HepG2 (cell line): ENCODE results near the gene SRCIN1. TPM values are rescaled to one million over a fixed set of nuclear protein-coding genes. Genes with fewer than 3 reads are reported as not detected.
A peak's percentile ranks its signal among the peaks of the same experiment; 100 is the strongest.

ENCODE experiments used
- CEBPB ChIP-seq: IDR thresholded peaks from 2 replicates; pipeline ENCODE4 v1.6.1; 2011; ENCODE audit warnings: low read depth, low read length, improper control_type of control experiment, borderline replicate concordance
- CHD4 ChIP-seq: fragments of 200-600 bp; sonication (generic); IDR thresholded peaks from 2 replicates; pipeline ENCODE4 v1.7.0; 2017; ENCODE audit warnings: mild to moderate bottlenecking, low read length, borderline replicate concordance
- FOXC1 ChIP-seq: sonication (generic); formaldehyde crosslinking; IDR thresholded peaks from 2 replicates; pipeline ENCODE4 v1.8.0; 2022; ENCODE audit warnings: mild to moderate bottlenecking, missing genetic modification reagents, borderline replicate concordance
- HOXA7 ChIP-seq: sonication (generic); formaldehyde crosslinking; IDR thresholded peaks from 2 replicates; pipeline ENCODE4 v1.8.1; 2022; ENCODE audit warnings: mild to moderate bottlenecking, missing genetic modification reagents, moderate library complexity
- KAT7 ChIP-seq: IDR thresholded peaks from 2 replicates; pipeline ENCODE4 v1.6.1; 2018; ENCODE audit warnings: borderline replicate concordance, missing compliant biosample characterization
- MED13 ChIP-seq: sonication (generic); formaldehyde crosslinking; IDR thresholded peaks from 2 replicates; pipeline ENCODE4 v1.5.0; 2020; ENCODE audit warnings: missing genetic modification reagents
- MZF1 ChIP-seq: sonication (generic); formaldehyde crosslinking; IDR thresholded peaks from 2 replicates; pipeline ENCODE4 v1.8.1; 2023; ENCODE audit warnings: mild to moderate bottlenecking, missing genetic modification reagents, borderline replicate concordance
- PPARG ChIP-seq: conservative IDR thresholded peaks from 2 replicates; pipeline ENCODE4 v1.6.1; 2016; ENCODE audit warnings: missing biosample characterization, missing genetic modification reagents
- RCOR2 ChIP-seq: IDR thresholded peaks from 2 replicates; pipeline ENCODE4 v1.6.1; 2016; ENCODE audit warnings: missing biosample characterization, missing genetic modification reagents
- RFX3 ChIP-seq: IDR thresholded peaks from 2 replicates; pipeline ENCODE4 v1.6.1; 2016; ENCODE audit warnings: missing biosample characterization, missing genetic modification reagents
- RORA ChIP-seq: sonication (generic); formaldehyde crosslinking; IDR thresholded peaks from 2 replicates; pipeline ENCODE4 v1.5.0; 2020; ENCODE audit warnings: mild to moderate bottlenecking, missing genetic modification reagents, moderate library complexity
- SALL2 ChIP-seq: sonication (generic); formaldehyde crosslinking; IDR thresholded peaks from 2 replicates; pipeline ENCODE4 v1.8.1; 2023; ENCODE audit warnings: mild to moderate bottlenecking, missing genetic modification reagents, inconsistent platforms
- SMAD3 ChIP-seq: sonication (generic); formaldehyde crosslinking; IDR thresholded peaks from 2 replicates; pipeline ENCODE4 v1.4.0; 2020; ENCODE audit warnings: missing genetic modification reagents
- TAF15 ChIP-seq: fragments of 200-400 bp; formaldehyde crosslinking; IDR thresholded peaks from one replicate; pipeline ENCODE4 v1.6.1; 2018; ENCODE audit warnings: mild to moderate bottlenecking, low read depth, low read length; ENCODE audit not compliant: poor library complexity, severe bottlenecking
- ZNF3 ChIP-seq: IDR thresholded peaks from 2 replicates; pipeline ENCODE4 v1.7.0; 2017; ENCODE audit warnings: inconsistent platforms
- ZNF720 ChIP-seq: sonication (generic); formaldehyde crosslinking; IDR thresholded peaks from 2 replicates; pipeline ENCODE4 v1.4.0; 2020; ENCODE audit warnings: missing genetic modification reagents
- ZNF768 ChIP-seq: sonication (generic); formaldehyde crosslinking; IDR thresholded peaks from 2 replicates; pipeline ENCODE4 v1.4.0; 2020; ENCODE audit warnings: missing genetic modification reagents
- polyA plus RNA-seq, 8 experiments: library from polyadenylated mRNA; depleted of rRNA in 3 of 8; stranded (reverse) in 7 of 8; unstranded in 1 of 8; fragments of >200 nt; fragmentation: Illumina TruSeq in 4 of 8; extraction: Trizol in 4 of 8; gene quantifications; 2 replicates each; pipeline versions ENCODE4 v1.2.1 to v1.2.3, GENCODE V29; 2011 to 2016; ENCODE audit warnings: low read depth in 4 of 8, missing spikeins in 1 of 8, mixed read lengths in 1 of 8; ENCODE audit not compliant: insufficient read depth in 1 of 8
- total RNA-seq, 5 experiments: library from RNA; depleted of rRNA; stranded (reverse); fragments of >200 nt; fragmentation: Illumina TruSeq; extraction: Trizol; gene quantifications; 2 replicates each; pipeline ENCODE4 v1.2.3, GENCODE V29; 2016; ENCODE audit warnings: low read depth in 1 of 5
- TF ChIP-seq, protein P1 (sequence below): IDR thresholded peaks from 2 replicates; pipeline ENCODE4 v1.6.1; 2016; ENCODE audit warnings: missing compliant biosample characterization, missing genetic modification reagents, borderline replicate concordance
- TF ChIP-seq, protein P2 (sequence below): sonication (generic); formaldehyde crosslinking; IDR thresholded peaks from 2 replicates; pipeline ENCODE4 v1.4.0; 2020; ENCODE audit warnings: mild to moderate bottlenecking, missing genetic modification reagents
- TF ChIP-seq, protein P3 (sequence below): IDR thresholded peaks from 2 replicates; pipeline ENCODE4 v1.6.1; 2018; ENCODE audit warnings: missing genetic modification reagents

Gene SRCIN1
- total and polyA plus RNA-seq, 2 of the 13 experiments (the other 11 are each of a cell fraction or from before 2014, with no cell fraction given), result 1.2 to 9.6 TPM

DNA sequence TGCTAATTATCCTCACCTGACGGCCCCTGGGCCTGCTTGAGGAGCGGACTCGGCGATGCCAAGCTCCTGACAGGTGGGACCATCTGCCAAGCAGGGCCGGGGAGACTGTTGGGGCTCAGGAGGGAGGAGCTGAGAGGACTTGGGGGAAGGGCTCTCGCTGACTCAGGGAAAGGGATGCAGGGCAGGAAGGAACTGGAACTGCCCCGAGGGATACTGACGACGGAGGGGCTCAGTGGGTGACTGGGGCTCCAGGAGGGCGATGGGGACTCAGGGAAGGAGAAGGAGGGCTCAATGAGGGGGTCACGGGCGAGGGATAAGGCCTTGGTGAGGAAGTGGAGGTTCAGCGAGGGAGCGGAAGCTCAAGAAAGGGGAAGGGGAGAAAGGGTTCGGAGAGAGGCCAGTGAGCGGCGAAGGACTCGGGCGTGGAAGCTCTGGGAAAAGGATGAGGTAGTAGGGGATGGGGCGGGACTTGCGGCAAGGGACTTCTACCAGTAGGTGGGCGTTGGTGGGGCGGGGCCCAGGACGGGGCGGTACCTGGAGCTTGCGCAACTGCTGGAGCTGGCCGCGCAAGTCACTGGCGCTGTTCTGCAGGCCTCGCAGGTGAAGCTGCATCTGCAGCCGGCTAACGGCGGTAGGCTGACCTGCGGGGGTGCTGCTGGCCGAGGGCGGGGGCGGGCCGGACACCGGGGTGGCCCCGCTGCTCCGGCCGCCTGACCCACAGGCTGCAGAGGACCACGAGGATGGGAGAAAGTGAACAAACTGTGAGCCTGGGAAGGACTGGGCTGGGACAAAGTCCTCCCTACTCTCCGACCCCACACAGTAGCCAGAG lies 46.5 kb downstream of the SRCIN1 start (continued):
- no peak for TF ChIP-seq SMAD3
- TF ChIP-seq PPARG (CRISPR knock-in tag), result 0 out of 2 replicates have a peak, but pooled peaks have one; percentile 22
- TF ChIP-seq FOXC1 (CRISPR knock-in tag), result no peak; the same call in none of the 2 replicates
- TF ChIP-seq, protein P1, sequence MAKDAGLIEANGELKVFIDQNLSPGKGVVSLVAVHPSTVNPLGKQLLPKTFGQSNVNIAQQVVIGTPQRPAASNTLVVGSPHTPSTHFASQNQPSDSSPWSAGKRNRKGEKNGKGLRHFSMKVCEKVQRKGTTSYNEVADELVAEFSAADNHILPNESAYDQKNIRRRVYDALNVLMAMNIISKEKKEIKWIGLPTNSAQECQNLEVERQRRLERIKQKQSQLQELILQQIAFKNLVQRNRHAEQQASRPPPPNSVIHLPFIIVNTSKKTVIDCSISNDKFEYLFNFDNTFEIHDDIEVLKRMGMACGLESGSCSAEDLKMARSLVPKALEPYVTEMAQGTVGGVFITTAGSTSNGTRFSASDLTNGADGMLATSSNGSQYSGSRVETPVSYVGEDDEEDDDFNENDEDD (CRISPR knock-in tag), result peak; percentile 79; the same call in 1 of the 2 replicates
- peak; percentile 70; the same call in 1 of the 2 replicates for TF ChIP-seq SALL2 (CRISPR knock-in tag)
- TF ChIP-seq KAT7 (CRISPR knock-in tag), result no peak
- TF ChIP-seq RFX3 (CRISPR knock-in tag), result no peak
- TF ChIP-seq CHD4, result no peak
- TF ChIP-seq HOXA7, result no peak
- no peak for TF ChIP-seq RCOR2 (CRISPR knock-in tag)
- TF ChIP-seq CEBPB, result peak; percentile 99
- TF ChIP-seq, protein P2, sequence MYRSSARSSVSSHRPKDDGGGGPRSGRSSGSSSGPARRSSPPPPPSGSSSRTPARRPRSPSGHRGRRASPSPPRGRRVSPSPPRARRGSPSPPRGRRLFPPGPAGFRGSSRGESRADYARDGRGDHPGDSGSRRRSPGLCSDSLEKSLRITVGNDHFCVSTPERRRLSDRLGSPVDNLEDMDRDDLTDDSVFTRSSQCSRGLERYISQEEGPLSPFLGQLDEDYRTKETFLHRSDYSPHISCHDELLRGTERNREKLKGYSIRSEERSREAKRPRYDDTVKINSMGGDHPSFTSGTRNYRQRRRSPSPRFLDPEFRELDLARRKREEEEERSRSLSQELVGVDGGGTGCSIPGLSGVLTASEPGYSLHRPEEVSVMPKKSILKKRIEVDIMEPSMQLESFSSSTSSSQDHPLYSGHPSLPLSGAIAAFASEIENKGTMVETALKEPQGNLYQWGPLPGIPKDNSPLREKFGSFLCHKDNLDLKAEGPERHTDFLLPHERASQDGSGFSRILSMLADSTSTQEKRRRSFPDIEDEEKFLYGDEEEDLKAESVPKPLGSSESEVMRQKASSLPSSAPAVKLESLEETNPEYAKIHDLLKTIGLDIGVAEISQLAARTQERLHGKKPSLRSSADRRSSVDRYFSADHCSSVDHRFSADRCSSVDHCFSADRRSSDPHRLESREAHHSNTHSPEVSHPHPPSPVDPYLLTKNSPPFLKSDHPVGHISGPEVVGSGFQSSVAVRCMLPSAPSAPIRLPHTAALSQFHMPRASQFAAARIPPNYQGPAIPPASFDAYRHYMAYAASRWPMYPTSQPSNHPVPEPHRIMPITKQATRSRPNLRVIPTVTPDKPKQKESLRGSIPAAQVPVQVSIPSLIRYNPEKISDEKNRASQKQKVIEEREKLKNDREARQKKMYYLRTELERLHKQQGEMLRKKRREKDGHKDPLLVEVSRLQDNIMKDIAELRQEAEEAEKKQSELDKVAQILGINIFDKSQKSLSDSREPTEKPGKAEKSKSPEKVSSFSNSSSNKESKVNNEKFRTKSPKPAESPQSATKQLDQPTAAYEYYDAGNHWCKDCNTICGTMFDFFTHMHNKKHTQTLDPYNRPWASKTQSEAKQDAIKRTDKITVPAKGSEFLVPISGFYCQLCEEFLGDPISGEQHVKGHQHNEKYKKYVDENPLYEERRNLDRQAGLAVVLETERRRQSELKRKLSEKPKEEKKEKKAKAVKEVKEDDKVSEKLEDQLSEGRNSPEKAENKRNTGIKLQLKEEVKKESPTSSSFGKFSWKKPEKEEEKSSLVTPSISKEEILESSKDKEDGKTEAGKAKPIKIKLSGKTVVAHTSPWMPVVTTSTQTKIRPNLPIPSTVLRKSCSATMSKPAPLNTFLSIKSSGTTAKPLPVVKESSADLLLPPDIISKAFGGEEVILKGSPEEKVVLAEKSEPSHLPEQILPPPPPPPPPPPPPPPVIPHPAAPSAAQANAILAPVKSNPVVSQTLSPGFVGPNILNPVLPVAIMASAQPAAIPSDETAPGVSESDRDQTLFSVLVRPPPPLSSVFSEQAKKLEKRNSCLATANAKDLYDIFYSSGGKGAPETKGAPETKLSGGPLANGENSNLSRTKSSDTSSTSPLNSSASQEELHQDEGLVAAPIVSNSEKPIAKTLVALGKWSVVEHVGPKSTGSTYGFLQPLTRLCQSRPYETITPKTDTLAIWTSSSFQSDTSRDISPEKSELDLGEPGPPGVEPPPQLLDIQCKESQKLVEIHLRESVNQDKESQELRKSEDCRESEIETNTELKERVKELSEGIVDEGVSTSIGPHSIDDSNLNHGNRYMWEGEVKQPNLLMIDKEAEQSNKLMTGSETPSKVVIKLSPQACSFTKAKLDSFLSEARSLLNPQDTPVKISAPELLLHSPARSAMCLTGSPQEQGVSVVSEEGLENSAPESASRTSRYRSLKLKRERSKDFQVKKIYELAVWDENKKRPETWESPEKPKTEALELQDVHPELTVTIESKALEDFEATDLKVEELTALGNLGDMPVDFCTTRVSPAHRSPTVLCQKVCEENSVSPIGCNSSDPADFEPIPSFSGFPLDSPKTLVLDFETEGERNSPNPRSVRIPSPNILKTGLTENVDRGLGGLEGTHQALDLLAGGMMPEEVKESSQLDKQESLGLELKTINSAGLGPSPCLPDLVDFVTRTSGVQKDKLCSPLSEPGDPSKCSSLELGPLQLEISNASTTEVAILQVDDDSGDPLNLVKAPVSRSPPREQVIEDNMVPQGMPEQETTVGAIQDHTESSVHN, result no peak
- no peak for TF ChIP-seq TAF15
- TF ChIP-seq ZNF3 (CRISPR knock-in tag), result no peak
- TF ChIP-seq ZNF720 (CRISPR knock-in tag), result no peak
- TF ChIP-seq RORA, result no peak
- TF ChIP-seq MZF1 (CRISPR knock-in tag), result no peak
- TF ChIP-seq MED13 (CRISPR knock-in tag), result 0 out of 2 replicates have a peak, but pooled peaks have one; percentile 5
- TF ChIP-seq ZNF768 (CRISPR knock-in tag), result peak; percentile 43; the same call in 1 of the 2 replicates
- TF ChIP-seq, protein P3, sequence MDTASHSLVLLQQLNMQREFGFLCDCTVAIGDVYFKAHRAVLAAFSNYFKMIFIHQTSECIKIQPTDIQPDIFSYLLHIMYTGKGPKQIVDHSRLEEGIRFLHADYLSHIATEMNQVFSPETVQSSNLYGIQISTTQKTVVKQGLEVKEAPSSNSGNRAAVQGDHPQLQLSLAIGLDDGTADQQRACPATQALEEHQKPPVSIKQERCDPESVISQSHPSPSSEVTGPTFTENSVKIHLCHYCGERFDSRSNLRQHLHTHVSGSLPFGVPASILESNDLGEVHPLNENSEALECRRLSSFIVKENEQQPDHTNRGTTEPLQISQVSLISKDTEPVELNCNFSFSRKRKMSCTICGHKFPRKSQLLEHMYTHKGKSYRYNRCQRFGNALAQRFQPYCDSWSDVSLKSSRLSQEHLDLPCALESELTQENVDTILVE (CRISPR knock-in tag), result no peak; the same call in 1 of the 2 replicates
